Epithelial cell of esophagus (primary cell): ENCODE measurements around the gene DENND2C.
A peak's percentile ranks its signal among the peaks of the same experiment; 100 is the strongest.

Experiments
- DNase-seq: peaks from one replicate; pipeline ENCODE4 v3.0.0; 2010; ENCODE audit warnings: low read depth
- H3K4me3 ChIP-seq: 2 replicates; pipeline ENCODE4 v1.5.1; 2011; ENCODE audit warnings: mild to moderate bottlenecking, low read length, control low read depth
- TF ChIP-seq, protein P1 (sequence below): IDR thresholded peaks from 2 replicates; pipeline ENCODE4 v1.5.1; 2011; ENCODE audit warnings: low read depth, mild to moderate bottlenecking, low read length, control low read depth, inconsistent platforms; ENCODE audit not compliant: insufficient read depth; ENCODE audit errors: missing control alignments

Gene DENND2C

DNA sequence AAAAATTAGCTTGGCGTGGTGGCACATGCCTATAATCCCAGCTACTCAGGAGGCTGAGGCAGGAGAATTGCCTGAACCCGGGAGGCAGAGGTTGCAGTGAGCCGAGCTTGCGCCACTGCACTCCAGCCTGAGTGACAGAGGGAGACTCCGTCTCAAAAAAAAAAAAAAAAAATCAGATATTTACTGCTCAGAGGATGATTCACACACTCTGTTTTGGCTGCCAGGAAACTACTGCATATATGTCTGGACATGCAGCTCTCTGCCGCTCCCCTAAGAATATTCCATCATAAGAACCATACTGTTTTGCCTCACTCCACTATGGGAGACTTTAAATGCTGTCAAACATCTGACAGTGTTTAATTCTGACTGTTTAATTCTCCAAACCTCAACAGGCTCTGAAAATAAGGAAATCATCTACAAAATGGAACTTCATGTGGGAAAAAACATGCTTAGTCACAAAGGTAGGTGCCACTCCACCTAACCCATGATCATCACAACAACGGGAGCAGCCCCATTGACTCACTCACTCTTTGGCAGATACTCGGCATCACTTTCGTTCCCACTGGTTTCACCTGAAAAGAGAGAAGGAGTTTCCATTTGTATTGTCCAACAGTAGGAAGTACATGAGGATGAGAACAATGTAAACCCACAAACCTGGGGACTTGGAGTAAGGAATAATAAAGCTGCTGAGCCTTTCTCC is 59.2 kb downstream of the DENND2C start:
- H3K4me3 ChIP-seq: peak overlapping the region; percentile 29
- DNase-seq: peak; percentile 98

DNA sequence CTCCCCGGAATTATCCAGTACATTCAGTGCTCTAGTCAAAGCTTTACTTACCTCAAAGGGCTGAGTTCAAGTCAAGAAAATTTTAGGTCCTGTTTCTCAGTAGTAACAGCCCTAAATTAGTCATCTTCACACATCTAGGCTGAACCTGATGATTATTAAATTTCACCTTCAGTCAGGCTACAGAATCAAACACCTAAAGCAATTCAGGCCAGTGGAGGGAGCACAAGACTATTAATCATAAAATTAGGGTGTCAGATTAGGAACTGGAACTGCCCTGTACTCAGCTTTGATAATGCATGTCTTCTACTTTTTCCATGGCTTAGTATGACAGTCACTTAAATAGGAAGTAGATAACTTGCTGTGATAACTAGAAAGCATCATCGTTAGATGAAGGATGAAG is 60.0 kb downstream of the DENND2C start:
- TF ChIP-seq, protein P1, sequence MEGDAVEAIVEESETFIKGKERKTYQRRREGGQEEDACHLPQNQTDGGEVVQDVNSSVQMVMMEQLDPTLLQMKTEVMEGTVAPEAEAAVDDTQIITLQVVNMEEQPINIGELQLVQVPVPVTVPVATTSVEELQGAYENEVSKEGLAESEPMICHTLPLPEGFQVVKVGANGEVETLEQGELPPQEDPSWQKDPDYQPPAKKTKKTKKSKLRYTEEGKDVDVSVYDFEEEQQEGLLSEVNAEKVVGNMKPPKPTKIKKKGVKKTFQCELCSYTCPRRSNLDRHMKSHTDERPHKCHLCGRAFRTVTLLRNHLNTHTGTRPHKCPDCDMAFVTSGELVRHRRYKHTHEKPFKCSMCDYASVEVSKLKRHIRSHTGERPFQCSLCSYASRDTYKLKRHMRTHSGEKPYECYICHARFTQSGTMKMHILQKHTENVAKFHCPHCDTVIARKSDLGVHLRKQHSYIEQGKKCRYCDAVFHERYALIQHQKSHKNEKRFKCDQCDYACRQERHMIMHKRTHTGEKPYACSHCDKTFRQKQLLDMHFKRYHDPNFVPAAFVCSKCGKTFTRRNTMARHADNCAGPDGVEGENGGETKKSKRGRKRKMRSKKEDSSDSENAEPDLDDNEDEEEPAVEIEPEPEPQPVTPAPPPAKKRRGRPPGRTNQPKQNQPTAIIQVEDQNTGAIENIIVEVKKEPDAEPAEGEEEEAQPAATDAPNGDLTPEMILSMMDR: no peak
- H3K4me3 ChIP-seq: no peak overlapping the region
- peak; percentile 74 for DNase-seq

More for the DNA sequence above, 59.2 kb downstream of the DENND2C start:
- TF ChIP-seq, protein P1: no peak

GRCh38 chr1:114609026-114609425 is 60.8 kb downstream of the DENND2C start:
- no peak overlapping the region for H3K4me3 ChIP-seq
- TF ChIP-seq, protein P1: no peak
- no peak for DNase-seq

DNA sequence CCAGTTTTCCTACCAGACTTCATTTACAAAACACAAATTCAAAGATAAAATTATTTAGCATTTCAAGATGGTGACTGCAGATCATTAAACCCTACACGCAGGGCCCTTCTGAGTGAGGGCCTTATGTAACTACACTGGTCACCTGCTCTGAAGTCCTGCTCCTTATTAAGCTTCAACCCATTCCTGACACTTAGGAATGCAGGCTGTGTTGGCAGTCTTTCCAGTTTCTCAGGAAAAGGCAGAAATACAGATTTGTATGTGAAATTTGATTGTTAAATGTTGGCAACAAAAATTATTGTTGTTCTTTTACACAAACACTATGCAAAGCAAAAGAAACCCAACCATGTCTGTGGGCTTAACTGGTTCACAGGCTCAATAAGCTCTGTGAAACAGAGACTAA is 62.6 kb downstream of the DENND2C start:
- no peak overlapping the region for H3K4me3 ChIP-seq
- TF ChIP-seq, protein P1: no peak
- DNase-seq: peak; percentile 50

GRCh38 chr1:114597949-114598348 is 71.9 kb downstream of the DENND2C start:
- H3K4me3 ChIP-seq: no peak overlapping the region
- DNase-seq: no peak
- TF ChIP-seq, protein P1: no peak

DNA sequence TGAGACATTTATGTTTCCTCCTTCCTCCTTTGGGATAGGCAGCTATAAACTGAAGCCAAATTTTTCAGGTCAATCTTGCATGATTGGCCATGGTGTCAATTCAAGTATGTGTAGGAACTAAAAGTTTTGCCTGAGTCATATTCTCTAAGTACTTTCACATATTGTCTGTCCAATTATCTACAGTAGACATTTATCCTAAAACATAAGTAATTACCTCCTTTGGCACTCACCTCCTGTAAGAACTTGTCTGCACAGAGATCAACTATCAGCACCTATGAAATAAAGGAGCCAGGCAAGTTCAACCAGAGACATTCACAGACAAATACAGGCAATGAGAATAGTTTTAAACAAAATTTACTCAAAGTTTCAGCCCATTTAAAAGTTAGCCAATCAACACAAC is 74.2 kb downstream of the DENND2C start:
- DNase-seq: no peak
- H3K4me3 ChIP-seq: no peak overlapping the region
- TF ChIP-seq, protein P1: no peak

DNA sequence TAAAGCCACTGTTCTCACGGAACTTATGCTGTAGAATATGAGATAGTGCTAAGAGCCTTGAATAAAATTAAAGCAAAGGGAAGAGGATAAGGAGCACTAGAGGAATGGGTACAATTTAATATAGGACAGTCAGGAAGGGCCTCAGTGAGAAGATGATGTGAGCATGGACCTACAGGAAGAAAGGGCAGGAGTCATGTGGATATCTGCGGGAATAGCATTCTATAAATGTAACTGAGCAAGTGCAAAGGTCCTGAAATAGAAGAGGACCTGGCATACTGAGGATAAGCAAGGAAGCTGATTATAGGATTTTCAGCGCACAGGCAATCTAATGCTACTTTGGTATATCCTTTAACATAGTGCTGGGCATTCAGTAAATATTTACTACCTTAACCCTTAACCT is 75.8 kb downstream of the DENND2C start:
- no peak overlapping the region for H3K4me3 ChIP-seq
- TF ChIP-seq, protein P1: no peak
- no peak for DNase-seq
